HepG2 (cell line): ENCODE results near the gene ARFGAP2. TPM values are rescaled to one million over a fixed set of nuclear protein-coding genes. Genes with fewer than 3 reads are reported as not detected.

ENCODE experiments used
- GFI1 ChIP-seq: sonication (generic); formaldehyde crosslinking; IDR thresholded peaks from 2 replicates; pipeline ENCODE4 v1.5.0; 2020; ENCODE audit warnings: missing genetic modification reagents, mild to moderate bottlenecking, borderline replicate concordance
- GLMP ChIP-seq: sonication (generic); formaldehyde crosslinking; IDR thresholded peaks from 2 replicates; pipeline ENCODE4 v1.9.0; 2021; ENCODE audit warnings: missing genetic modification reagents, mild to moderate bottlenecking, borderline replicate concordance
- HNF4A ChIP-seq: sonication (generic); formaldehyde crosslinking; IDR thresholded peaks from 2 replicates; pipeline ENCODE4 v1.4.0; 2020; ENCODE audit warnings: missing genetic modification reagents
- NAIF1 ChIP-seq: sonication (generic); formaldehyde crosslinking; IDR thresholded peaks from 2 replicates; pipeline ENCODE4 v1.5.0; 2020; ENCODE audit warnings: mild to moderate bottlenecking, missing genetic modification reagents, borderline replicate concordance
- NFYC ChIP-seq: IDR thresholded peaks from 2 replicates; pipeline ENCODE4 v1.6.1; 2016; ENCODE audit warnings: missing genetic modification reagents, missing compliant biosample characterization
- NR0B2 ChIP-seq: sonication (generic); formaldehyde crosslinking; IDR thresholded peaks from 2 replicates; pipeline ENCODE4 v1.4.0; 2020; ENCODE audit warnings: mild to moderate bottlenecking, missing genetic modification reagents
- PAWR ChIP-seq: sonication (generic); formaldehyde crosslinking; IDR thresholded peaks from 2 replicates; pipeline ENCODE4 v1.4.0; 2020; ENCODE audit warnings: missing genetic modification reagents, mild to moderate bottlenecking, borderline replicate concordance
- RCOR2 ChIP-seq: IDR thresholded peaks from 2 replicates; pipeline ENCODE4 v1.6.1; 2016; ENCODE audit warnings: missing biosample characterization, missing genetic modification reagents
- SATB2 ChIP-seq: sonication (generic); formaldehyde crosslinking; IDR thresholded peaks from 2 replicates; pipeline ENCODE4 v1.5.0; 2020; ENCODE audit warnings: missing genetic modification reagents
- THRA ChIP-seq: sonication (generic); formaldehyde crosslinking; IDR thresholded peaks from 2 replicates; pipeline ENCODE4 v1.4.0; 2020; ENCODE audit warnings: missing genetic modification reagents, borderline replicate concordance
- TRIM24 ChIP-seq: sonication (generic); formaldehyde crosslinking; IDR thresholded peaks from 2 replicates; pipeline ENCODE4 v1.8.0; 2022; ENCODE audit warnings: mild to moderate bottlenecking, missing genetic modification reagents
- TSC22D2 ChIP-seq: sonication (generic); formaldehyde crosslinking; IDR thresholded peaks from 2 replicates; pipeline ENCODE4 v1.5.1; 2020; ENCODE audit warnings: missing genetic modification reagents, mild to moderate bottlenecking, borderline replicate concordance
- ZFP62 ChIP-seq: sonication (generic); formaldehyde crosslinking; IDR thresholded peaks from 2 replicates; pipeline ENCODE4 v1.4.0; 2020; ENCODE audit warnings: missing genetic modification reagents
- ZNF329 ChIP-seq: sonication (generic); formaldehyde crosslinking; IDR thresholded peaks from 2 replicates; pipeline ENCODE4 v1.9.0; 2021; ENCODE audit warnings: low read depth, mild to moderate bottlenecking, missing genetic modification reagents
- ZNF33A ChIP-seq: sonication (generic); formaldehyde crosslinking; IDR thresholded peaks from 2 replicates; pipeline ENCODE4 v1.5.1; 2020; ENCODE audit warnings: missing genetic modification reagents, mild to moderate bottlenecking, moderate library complexity, borderline replicate concordance
- ZNF557 ChIP-seq: sonication (generic); formaldehyde crosslinking; IDR thresholded peaks from 2 replicates; pipeline ENCODE4 v1.4.0; 2020; ENCODE audit warnings: missing genetic modification reagents
- ZNF646 ChIP-seq: sonication (generic); formaldehyde crosslinking; IDR thresholded peaks from 2 replicates; pipeline ENCODE4 v1.9.0; 2021; ENCODE audit warnings: mild to moderate bottlenecking, missing genetic modification reagents
- ZNF800 ChIP-seq: sonication (generic); formaldehyde crosslinking; IDR thresholded peaks from 2 replicates; pipeline ENCODE4 v1.4.0; 2020; ENCODE audit warnings: missing genetic modification reagents
- ZNF850 ChIP-seq: sonication (generic); formaldehyde crosslinking; conservative IDR thresholded peaks from 2 replicates; pipeline ENCODE4 v1.9.0; 2021; ENCODE audit warnings: mild to moderate bottlenecking, missing genetic modification reagents
- polyA plus RNA-seq, 8 experiments: library from polyadenylated mRNA; depleted of rRNA in 3 of 8; stranded (reverse) in 7 of 8; unstranded in 1 of 8; fragments of >200 nt; fragmentation: Illumina TruSeq in 4 of 8; extraction: Trizol in 4 of 8; gene quantifications; 2 replicates each; pipeline versions ENCODE4 v1.2.1 to v1.2.3, GENCODE V29; 2011 to 2016; ENCODE audit warnings: low read depth in 4 of 8, missing spikeins in 1 of 8, mixed read lengths in 1 of 8; ENCODE audit not compliant: insufficient read depth in 1 of 8
- total RNA-seq, 5 experiments: library from RNA; depleted of rRNA; stranded (reverse); fragments of >200 nt; fragmentation: Illumina TruSeq; extraction: Trizol; gene quantifications; 2 replicates each; pipeline ENCODE4 v1.2.3, GENCODE V29; 2016; ENCODE audit warnings: low read depth in 1 of 5

ARFGAP2 gene
- total and polyA plus RNA-seq, 2 of the 13 experiments (the other 11 are each of a cell fraction or from before 2014, with no cell fraction given), result 32.3 to 75.3 TPM

GRCh38 chr11:47177229-47177845 lies 658 bp upstream of the ARFGAP2 start (continued):
- TF ChIP-seq THRA (CRISPR knock-in tag) (no peak), ZNF800 (CRISPR knock-in tag) (no peak), NAIF1 (peak; percentile 44; the same call in 1 of the 2 replicates), HNF4A (CRISPR knock-in tag) (no peak), TRIM24 (CRISPR knock-in tag) (no peak), PAWR (no peak), SATB2 (no peak), RCOR2 (CRISPR knock-in tag) (no peak), ZNF329 (CRISPR knock-in tag) (no peak), GLMP (CRISPR knock-in tag) (no peak), NFYC (CRISPR knock-in tag) (no peak), ZNF646 (no peak), GFI1 (0 out of 2 replicates have a peak, but pooled peaks have one; percentile 2), NR0B2 (CRISPR knock-in tag) (no peak), ZNF33A (CRISPR knock-in tag) (no peak), TSC22D2 (no peak), ZNF850 (CRISPR knock-in tag) (no peak), ZNF557 (no peak), ZFP62 (no peak)
